Retinal pigment epithelial cell (primary cell): ENCODE results near the gene LRCOL1.

ENCODE experiments used
- DNase-seq: peaks from one replicate; pipeline ENCODE4 v3.0.0-alpha.2; 2010; ENCODE audit warnings: low read depth
- H3K4me3 ChIP-seq: 2 replicates; pipeline ENCODE4 v1.5.1; 2011; ENCODE audit warnings: mild to moderate bottlenecking, low read length, control low read depth, moderate library complexity
- CTCF ChIP-seq: conservative IDR thresholded peaks from 2 replicates; pipeline ENCODE4 v1.5.1; 2011; ENCODE audit warnings: low read depth, low read length, control low read depth, inconsistent platforms

The LRCOL1 gene

DNA sequence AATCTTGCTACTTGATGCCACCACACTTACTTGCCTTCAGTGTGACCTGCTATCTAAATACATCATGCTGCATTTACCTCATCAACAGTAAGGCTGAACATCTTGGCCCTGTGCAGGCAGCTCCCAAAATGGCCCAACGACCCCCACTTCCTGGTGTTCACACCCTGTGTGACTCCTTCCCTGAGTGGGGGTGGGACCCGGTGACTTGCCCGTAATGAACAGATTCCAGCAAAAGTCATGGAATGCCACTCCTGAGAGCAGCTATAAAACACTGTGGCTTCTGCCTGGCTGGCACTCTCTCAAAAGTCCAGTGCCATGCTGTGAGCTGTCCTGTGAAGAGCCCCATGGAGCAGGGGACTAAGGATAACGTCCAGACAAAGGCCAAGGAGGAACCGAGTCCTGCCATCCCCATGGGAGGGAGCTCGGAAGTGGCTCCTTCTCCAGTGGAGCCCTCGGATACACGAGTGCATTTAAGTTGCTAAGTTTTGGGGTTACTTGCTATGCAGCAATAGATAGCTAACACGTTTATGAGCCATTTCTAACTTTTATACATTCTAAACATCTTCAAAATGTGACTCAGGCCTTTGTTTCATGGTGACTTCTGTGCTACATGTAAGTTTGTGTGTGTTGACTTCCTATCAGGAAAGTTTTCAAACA lies 41.2 kb upstream of the LRCOL1 start:
- TF ChIP-seq CTCF = no peak
- no peak for DNase-seq
- no peak overlapping the region for H3K4me3 ChIP-seq

GRCh38 chr12:132649226-132649945 lies 39.0 kb upstream of the LRCOL1 start:
- no peak overlapping the region for H3K4me3 ChIP-seq
- no peak for TF ChIP-seq CTCF
- DNase-seq = no peak

DNA sequence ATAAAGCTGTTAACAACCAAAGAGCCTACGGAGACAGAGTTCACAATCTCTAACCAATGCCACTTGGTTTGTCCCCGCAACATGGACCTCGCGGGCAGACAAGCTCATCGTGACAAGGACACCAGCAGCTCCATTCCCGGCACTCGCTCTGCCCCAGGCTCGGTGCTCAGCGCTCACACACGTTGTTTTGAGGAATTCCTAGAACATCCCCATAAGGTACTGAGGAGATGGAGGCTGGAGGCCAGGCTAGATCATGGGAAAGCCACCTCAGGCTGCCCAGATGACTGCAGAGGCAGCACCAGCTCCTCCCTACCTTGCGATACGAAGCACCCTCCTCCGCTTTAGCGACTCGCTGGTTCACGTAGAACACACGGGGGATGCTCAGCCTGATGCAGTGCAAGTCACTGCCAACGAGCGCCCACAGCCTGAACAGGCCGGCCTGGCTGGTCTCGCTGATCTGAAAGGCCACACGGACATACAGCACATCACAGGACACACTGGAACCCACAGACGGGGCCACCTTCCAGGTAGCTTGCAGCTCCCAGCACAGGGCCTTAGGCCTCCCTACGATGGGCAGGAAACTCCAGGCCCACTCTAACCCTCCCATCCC lies 38.3 kb upstream of the LRCOL1 start:
- no peak for DNase-seq
- no peak overlapping the region for H3K4me3 ChIP-seq
- no peak for TF ChIP-seq CTCF

GRCh38 chr12:132647858-132648257 lies 37.5 kb upstream of the LRCOL1 start:
- TF ChIP-seq CTCF = no peak
- H3K4me3 ChIP-seq = no peak overlapping the region
- no peak for DNase-seq

DNA sequence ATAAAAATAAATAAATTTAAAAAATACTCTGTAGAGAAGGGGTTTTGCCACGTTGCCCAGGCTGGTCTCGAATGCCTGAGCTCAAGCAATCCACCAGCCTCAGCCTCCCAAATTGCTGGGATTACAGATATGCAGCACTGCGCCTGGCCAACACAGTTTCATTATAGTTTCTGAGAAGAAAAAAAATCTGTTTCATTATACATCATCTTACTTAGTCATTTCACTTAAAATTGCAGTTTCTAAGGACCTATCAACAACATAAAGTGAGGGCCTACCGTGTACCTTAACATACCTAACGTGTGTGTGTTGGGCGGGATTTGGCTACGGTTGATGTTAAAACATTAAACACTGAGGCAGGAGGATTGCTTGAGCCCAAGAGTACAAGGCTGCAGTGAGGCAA lies 36.5 kb upstream of the LRCOL1 start:
- H3K4me3 ChIP-seq = no peak overlapping the region
- TF ChIP-seq CTCF = no peak
- DNase-seq = no peak

DNA sequence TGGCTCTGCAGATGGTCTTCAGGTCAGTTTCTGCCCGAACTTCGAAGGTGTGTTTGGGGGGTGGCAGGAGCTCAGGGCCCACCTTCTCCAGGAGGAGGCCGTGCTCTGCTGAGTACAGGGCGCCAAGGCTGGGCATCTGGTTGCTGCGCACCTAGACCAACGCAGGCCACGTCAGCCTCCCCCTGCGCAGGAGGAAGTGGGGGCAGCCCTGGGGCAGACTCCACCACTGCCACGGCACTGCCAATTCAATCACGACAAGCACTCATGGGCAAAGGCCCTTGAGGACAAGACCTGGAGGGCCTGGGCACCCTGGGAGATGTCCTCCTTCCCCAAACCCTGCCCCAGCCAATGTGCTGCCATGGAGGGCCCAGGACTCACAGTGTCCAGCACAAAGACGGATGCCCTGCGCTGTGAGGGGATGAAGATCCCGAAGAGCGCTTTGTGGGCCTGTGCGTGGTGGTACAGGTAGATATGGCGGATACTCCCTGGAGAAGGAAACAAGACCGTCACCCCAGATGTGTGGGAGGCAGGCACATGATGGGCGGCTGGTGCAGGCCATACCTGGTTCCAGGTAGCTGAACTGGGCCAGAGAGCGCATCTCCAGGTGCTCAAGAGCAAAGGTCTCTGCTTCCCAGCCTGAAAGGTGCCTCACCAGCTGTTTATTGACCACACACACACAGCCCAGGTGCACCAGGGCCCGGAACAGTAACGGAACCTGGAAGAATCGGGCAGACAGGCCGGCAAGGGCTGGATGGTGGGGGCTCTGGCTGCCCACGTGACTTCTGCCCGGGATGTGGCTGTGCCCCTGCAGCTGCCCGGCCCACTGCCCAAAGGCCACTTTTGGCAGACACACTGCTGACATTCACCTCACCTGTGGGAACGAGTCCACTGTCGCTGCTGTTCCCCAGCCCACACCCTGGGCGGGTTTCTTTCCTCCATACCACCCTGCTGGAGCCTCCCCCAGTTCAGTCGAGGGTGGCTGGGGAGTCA lies 32.8 kb upstream of the LRCOL1 start:
- no peak overlapping the region for H3K4me3 ChIP-seq
- TF ChIP-seq CTCF = no peak
- no peak for DNase-seq
